ENCODE results near the gene MORN5.

- TF ChIP-seq CTCF (conservative IDR thresholded peaks at IDR 0.05 in 1 of 2, IDR thresholded peaks at IDR 0.05 in 1 of 2; ENCODE audit: low read depth in 1 of 2, low read length in 2 of 2) (no peak), EZH2 (IDR thresholded peaks at IDR 0.05; ENCODE audit: low read length, missing control alignments) (no peak)
Measured at GRCh38 chr9:122133984-122134535, 25.6 kb upstream of the MORN5 start.

Measured in fibroblast of lung (primary cell).